ENCODE data around the gene CSPG4.
"Not testable (repeated sequence)": the region's sequence is repeated elsewhere in the genome, so short reads cannot be mapped to it uniquely, and the experiment has no call there.

The CSPG4 gene, protein sequence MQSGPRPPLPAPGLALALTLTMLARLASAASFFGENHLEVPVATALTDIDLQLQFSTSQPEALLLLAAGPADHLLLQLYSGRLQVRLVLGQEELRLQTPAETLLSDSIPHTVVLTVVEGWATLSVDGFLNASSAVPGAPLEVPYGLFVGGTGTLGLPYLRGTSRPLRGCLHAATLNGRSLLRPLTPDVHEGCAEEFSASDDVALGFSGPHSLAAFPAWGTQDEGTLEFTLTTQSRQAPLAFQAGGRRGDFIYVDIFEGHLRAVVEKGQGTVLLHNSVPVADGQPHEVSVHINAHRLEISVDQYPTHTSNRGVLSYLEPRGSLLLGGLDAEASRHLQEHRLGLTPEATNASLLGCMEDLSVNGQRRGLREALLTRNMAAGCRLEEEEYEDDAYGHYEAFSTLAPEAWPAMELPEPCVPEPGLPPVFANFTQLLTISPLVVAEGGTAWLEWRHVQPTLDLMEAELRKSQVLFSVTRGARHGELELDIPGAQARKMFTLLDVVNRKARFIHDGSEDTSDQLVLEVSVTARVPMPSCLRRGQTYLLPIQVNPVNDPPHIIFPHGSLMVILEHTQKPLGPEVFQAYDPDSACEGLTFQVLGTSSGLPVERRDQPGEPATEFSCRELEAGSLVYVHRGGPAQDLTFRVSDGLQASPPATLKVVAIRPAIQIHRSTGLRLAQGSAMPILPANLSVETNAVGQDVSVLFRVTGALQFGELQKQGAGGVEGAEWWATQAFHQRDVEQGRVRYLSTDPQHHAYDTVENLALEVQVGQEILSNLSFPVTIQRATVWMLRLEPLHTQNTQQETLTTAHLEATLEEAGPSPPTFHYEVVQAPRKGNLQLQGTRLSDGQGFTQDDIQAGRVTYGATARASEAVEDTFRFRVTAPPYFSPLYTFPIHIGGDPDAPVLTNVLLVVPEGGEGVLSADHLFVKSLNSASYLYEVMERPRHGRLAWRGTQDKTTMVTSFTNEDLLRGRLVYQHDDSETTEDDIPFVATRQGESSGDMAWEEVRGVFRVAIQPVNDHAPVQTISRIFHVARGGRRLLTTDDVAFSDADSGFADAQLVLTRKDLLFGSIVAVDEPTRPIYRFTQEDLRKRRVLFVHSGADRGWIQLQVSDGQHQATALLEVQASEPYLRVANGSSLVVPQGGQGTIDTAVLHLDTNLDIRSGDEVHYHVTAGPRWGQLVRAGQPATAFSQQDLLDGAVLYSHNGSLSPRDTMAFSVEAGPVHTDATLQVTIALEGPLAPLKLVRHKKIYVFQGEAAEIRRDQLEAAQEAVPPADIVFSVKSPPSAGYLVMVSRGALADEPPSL (N-terminal part only)

DNA sequence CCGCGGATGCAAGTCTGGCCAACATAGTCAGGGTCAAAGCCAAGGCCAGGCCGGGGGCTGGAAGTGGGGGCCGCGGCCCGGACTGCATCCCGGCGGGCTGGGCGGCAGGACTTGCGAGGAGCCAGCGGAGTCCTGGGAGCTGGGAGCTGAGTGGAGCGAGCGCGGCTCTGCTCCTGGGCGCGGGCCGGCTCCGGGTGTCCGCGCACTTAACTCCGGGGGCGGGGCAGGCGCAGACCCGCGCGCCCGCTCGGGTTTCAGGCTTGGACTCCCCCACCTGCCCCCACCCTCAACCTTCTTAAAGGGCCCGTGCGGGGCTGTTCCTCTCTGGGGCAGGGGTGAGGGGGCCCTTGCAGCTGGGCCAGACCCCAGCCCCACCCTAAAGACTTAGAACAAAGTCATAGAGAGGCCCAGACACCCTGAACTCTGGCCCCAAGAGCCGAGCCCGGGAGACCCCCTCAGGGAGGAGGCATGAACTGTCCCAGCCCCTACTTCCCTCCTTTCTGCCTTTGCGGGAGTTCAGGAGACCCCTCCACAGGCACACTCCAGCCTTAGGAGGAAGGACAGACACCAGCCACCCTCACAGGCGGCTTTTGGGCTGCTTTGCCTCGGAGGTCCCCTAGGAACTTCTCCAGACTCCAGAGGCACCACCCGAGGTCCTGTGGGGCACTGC, at the start of gene CSPG4:
TSS of gene CSPG4 (minus strand) at position 181 of the 670 bp plus-strand sequence. CDS start at position 88, 93 bp downstream.
- no peak for DNase-seq

DNA sequence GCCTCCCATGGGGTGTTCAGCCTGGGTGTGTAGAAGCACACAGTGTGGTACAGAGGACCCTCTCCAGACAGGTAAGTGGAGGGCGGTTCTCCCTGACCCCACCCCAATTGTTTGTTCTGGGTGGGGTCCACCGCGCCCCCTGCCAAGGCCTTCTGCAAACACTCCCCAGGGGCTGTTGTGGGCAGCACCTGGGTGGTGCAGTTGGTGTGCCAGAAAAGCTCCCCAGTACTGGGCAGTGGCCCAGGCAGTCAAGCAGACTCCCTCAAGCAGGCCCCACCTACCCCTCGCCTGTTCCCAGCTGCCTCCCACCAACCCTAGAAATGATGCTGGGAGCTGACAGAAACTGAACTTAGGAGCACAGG, 49.7 kb upstream of the CSPG4 start:
- DNase-seq: not testable (repeated sequence)

DNA sequence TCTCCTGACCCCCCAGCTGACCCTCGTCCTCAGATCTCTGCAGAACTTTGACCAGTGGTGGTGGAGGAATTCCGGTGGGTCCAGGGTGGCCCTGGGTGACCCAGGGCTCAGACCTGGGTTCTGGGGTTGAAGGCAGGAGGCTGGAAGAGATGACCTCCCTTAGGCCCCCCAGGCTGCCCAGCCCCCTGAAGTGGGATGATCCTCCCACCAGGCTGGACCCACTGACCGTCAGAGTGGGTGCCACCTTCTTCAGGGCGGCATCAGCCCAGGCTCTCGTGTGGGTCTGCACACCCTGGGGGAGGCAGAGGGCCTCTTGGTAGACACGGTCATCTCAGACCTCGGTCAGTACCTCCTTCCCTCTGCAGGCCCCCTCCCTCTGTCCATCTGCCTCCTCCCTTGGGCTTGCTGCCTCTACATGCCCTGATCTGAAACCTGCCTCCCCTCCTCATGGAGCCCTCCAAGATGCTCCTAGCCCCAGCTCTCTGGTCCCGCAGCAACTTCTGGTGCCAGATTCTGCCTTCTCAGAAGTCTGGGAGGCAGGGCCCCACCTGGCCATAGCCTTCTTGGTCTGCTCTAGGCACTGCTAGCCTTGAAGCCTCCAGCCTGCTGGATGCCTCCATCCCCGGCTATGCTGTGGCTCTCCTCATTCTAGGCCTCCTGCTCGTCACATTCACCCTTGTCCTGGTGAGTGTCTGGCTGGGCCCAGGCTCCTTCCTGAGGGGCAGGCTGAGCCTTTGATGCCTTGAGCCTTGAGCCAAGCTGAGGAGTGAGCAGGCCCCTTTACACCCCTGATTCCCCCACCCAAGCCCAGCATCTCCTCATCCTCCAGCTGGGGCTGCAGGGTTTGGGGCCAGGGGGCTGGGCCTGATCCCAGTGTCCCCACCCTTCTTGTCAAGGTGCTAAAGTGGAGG, 49.1 kb upstream of the CSPG4 start:
- no peak for DNase-seq

DNA sequence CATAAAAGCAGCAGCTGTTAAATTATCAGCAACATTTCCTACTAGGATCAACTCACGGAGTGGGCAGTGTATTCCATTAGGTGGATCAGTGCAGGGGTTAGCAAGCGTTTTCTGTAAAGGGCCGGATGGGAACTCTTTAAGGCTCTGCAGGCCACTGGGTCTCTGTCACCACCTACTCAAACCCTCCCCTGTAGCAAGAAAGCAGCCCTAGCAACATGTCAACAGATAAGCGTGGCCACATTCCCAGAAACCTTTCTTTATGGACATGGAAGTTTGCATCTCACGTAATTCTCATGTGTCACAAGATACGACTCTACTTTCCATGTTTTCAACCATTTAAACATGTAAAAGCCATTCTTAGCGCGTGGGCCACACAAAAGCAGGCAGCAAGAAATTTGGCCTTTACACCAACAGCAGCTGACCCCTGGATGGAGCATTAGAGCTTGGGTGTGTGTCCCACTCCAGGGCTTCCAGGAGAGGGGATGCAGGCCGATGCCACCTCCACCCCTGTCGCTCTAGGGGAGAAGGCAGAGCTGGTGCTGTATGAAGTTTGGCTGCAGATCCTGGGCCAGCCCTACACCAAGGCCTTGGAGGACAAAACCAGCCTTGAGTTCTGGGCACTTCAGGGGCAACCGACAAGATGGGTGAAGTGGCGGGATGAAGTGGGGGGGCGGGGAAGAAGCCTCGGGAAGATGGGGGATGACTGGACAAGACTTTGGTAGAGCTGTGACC, 48.2 kb upstream of the CSPG4 start:
- no peak for DNase-seq

DNA sequence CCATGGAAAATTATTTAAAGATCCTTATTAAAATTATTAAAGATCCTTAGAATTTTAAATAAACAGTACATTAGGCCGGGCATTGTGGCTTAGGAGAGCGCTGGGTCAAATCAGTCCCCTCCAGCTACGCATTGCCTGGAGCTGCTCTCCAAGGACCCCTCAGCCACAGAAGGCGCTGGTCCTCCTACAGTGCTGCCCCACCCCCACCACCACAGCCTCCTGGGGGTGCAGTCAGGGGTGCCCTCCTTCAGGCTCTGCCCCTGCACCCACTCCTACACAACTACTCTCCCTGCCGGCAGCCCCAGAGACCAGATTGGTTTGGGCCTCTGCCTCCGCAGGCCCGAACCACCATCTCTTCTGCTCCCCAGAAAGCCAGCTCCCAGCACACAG, 47.5 kb upstream of the CSPG4 start:
- not testable (repeated sequence) for DNase-seq

DNA sequence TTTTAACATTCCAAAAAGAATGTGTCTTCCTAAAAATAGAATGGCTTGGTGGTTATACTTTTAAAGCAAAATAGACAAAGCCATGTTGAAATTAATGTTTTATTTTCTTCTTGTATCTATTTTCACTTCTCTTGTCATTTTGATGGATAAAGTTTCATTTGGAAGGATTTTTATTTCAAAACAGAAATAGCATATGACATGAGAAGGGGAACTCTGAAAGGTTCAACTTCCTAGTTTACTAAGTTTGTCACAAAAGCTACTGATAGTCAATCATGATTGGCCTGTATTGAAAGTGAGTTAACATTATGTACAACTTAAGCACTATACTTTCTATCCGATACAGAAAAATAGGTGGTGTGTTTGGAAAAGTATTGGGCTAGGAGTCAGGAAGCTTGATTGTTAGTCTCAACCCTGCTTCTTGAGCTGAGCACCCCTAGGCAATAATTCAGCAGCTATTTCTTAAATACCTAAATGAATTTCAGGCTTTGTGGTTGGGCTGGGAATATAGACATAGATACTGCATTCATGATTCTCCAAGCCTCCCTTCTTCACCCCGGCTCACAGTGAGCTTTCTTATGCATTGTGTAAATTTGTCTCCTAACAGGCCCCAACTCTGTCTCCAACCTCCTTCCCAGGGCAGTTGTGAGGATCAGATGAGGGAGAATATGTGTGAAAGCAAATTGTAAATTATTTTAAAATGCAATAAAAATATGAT, 46.9 kb upstream of the CSPG4 start:
- no peak for DNase-seq

DNA sequence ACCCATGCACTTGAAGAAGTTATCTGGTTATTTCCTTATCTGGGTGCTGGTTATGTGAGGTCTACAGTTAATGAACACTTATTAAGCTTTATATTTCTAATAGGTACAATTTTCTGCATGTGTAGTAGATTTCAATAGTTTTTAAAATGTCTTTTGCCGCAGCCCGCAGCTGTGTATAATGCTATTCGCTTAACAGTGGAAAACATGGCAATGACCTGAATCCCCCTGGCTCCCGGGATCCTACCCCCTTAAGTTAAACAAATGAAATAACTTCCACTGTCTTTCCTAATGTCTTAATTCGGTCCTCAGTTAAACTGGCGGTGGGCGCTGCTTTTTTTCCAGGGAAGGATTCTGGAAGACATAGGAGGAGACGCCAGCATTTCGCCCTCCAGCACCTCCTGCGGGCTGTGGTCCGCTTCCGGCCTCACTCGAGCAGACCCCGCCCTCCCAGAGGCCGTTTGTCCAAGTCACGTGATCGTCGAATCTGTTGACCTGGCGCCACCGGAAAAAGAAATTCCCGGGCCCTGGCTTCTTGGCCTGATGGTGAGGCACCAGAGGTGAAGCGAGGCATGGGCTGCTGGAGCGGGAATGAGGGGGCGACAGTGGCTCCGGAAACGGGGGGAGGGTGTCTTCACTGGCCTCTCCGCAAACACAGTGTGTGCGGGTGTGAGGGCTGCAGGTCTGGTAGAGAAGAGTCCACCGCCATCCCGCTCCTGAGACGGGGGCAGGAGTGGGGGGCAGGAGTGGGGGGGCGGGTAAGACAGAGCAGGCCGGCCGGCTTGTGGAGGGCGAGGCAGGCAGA, 45.6 kb upstream of the CSPG4 start:
- DNase-seq: no peak

DNA sequence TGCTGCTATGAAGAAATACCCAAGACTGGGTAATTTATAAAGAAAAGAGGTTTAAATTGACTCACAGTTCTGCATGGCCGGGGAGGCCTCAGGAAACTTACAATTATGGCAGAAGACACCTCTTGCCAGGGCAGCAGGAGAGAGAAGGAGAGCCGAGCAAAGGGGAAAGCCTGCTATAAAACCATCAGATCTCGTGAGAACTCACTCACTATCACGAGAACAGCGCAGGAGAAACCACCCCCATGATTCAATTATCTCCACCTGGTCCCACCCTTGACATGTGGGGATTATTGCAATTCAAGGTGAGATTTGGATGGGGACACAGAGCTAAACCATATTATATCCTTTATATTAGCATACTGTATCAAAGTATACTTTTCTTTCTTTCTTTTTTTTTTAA, 42.2 kb upstream of the CSPG4 start:
- DNase-seq: not testable (repeated sequence)

DNA sequence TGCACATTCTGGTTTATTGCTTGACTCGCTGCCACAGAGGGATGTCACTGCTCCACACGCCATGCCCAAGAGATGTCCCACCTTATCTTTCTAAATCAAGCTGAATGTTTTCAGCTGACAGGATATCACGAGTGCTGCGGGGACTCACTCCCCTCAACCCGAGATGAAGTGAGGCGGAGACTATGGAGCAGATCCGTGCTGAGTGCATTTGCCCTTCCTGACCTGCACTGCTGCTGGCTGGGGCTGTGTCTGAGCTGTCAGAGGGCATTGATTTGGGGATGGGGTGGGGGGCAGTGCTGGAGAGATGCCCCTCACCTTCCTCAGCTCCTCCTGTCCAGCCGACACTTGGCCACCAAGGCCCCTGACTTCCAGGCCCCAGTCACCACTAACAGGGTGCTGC, 40.5 kb upstream of the CSPG4 start:
- DNase-seq: no peak

DNA sequence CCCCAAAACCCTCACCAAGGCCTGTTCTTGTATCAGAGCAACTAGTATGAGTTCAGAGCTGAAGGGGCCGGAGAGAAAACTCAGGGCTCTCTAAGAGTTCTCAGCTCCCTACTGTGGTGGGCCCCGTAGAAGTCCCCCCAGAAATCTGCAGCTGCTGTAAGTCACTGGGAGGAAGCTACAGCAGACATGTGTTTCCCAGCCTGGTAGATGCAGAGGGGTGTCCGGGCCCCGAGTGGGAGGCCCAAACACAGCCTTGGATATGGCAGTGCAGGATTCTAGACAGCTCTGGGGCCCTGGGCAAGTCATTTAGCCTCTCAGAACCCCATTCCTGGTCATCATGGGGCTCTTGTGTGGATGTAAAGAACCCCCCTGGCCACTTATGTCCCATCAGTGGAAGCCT, 39.2 kb upstream of the CSPG4 start:
- DNase-seq: no peak

DNA sequence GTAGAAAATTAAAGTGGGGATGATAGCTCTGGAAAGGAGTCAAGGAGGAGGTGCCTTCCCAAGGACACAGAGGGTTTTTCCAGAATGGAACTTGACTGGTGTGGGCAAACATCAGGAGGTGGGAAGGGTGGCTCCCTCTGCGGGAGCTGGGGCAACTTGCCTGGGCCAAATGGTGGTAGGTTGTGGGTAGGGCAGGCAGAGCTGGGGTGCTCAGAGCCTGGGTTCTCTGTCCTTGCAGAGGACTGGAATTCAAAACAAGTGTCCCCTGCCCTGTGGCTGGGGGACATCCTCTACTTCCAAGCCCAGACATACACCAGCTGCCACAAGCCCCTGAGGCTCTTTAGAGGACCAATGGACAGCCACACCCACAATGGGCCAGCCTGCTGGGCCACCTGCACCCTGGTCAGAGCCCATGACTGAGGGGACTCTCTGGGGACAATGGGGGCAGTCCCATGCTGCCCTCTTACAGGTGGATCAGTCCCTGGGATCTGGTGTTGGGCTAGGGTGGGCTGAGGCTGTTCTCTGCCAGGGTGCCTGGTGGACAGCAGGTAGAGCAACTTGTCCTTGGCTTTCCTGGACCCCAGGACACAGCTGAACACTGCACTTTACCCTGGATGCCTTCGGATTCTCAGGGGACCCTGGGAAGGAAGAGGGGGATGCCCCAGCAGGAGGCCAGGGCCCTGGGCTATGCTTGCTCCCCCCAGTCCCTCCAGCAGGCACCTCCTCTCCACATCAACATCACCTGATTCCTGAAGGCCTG, 38.6 kb upstream of the CSPG4 start:
- DNase-seq: no peak

DNA sequence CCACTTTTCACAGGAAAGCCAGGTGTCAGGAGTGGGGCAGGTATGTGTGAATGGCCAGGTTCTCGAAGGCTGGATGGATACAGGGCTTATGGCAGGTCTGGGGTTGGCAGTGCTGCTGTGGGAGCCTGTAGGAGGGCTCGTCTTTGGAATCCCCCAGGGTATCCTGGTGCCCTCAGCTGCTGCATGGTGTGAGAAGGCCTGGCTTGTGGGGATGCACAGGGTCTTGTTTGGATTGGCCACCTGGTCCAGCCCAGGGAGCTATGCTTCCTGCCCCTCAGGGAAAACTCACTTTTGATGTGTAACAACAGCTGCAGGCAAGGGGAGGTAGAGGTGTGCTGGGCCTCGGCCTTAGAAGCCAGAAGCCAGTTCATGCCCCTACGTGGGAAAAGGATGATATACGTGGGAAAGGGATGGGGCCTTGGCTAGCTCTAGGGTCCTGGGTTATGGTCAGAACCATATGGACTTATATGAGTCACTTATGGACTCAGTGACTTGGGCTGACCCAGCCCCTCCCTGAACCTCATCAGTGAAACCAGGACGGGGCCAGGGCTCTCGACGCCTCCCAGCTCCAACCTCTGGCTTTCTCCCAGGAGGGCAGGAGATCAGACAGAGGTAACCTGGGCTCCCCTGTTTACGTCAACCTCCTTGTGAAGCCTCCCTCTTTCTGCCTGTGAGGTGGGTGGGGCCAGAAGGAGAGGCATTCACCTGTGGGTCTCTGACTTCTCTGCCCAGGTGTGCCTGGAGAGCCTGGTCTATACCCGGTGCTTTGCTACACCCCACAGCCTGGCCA, 37.8 kb upstream of the CSPG4 start:
- DNase-seq: no peak

DNA sequence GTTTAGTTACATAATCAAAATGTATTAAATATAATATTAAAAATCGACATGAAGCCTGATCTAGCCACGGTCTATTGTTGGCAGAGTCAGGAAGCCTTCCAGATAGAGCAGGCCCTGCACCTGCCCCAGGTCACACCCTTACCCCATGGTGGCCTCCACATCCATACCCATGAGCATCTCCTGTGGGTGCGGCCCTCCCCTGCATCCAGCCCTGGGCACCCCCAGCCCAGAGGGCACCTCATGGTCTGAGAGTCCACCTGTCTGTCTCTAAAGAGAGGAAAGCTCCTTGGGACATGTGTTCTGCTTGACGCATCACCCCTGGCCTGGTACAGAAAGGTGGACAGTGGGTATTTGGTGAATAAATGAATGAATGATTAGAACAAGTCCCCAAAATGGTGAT, 37.2 kb upstream of the CSPG4 start:
- no peak for DNase-seq

DNA sequence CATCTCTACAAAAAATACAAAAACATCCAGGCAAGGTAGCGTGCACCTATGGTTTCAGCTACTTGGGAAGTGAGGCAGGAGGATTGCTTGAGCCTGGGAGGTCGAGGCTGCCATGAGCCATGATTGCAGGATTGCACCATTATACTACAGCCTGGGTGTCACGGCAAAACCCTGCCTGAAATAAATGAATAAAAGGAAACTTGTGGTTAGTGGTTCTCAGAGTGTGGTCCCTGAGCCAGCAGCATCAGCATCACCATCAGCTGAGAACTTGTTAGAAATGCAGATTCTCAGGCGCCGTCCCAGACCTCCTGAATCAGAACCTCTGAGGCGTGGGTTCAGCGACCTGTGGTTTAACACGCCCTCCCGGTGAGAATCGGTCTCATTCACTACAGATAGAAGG, 36.2 kb upstream of the CSPG4 start:
- not testable (repeated sequence) for DNase-seq

DNA sequence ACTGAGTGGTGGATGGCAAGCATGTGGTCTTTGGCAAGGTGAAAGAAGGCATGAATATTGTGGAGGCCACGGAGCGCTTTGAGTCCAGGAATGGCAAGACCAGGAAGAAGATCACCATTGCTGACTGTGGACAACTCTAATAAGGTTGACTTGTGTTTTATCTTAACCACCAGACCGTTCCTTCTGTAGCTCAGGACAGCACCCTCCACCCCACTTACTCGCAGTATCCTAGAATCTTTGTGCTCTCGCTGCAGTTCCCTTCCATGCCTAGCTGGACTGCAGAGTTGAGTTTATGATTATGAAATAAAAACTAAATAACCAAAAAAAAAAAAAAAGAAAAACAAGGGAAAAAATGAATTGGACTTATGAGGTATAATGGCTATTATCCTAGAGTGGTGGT, 34.5 kb upstream of the CSPG4 start:
- DNase-seq: not testable (repeated sequence)

DNA sequence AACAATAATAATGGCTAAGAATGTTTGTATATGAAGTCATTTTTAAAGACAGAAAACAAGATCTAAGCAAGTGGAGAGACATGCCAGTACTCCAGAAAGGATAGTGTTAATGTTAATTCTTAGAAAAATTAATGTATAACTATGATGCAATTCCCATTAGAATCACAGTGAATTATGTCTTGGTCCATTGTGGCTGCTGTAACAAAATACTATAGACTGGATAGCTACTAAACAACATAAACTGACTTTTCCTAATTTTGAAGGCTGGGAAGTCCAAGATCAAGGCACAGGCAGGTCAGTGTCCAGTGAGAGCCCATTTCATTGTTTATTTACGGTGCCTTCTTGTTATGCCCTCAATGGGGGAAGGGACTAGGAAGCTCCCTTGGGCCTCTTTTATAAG, 32.7 kb upstream of the CSPG4 start:
- no peak for DNase-seq

DNA sequence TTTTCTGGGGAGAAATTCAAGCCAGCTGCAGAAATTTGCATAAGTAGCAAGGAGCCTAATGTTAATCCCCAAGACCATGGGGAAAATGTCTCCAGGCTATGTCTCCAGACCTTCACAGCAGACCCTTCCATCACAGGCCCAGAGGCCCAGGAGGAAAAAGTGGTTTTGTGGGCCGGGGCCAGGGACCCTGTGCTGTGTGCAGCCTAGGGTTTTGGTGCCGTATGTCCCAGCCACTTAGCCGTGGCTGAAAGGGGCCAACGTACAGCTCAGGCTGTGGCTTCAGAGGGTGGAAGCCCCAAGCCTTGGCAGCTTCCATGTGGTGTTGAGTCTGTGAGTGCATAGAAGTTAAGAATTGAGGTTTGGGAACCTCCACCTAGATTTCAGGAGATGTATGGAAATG, 29.7 kb upstream of the CSPG4 start:
- DNase-seq: not testable (repeated sequence)

DNA sequence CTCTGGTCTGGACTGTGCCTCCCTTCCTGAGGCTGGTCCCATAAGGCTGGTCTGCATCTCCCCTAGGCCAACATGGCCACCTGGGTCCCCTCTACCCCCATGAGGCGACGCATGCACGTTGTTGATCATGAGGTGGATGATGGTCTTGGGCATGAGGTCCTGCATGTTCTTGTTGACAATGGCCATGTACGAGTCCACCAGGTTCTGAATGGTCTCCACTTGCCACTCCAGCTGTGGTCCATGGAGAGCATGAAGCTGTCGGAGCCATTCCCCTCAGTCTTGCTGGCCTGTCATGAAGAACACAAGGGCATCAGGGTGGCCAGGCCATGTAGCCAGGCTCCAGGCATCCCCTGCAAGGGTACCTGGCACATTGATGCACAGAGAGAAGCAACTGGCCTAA, 27.1 kb upstream of the CSPG4 start:
- DNase-seq: no peak

Measured in NCI-H187 treated with DMSO at 0.1 percent for 48 hours (cell line).